ENCODE data around the gene SP110.
"Not testable (repeated sequence)": the region's sequence is repeated elsewhere in the genome, so short reads cannot be mapped to it uniquely, and the experiment has no call there.

Gene SP110

DNA sequence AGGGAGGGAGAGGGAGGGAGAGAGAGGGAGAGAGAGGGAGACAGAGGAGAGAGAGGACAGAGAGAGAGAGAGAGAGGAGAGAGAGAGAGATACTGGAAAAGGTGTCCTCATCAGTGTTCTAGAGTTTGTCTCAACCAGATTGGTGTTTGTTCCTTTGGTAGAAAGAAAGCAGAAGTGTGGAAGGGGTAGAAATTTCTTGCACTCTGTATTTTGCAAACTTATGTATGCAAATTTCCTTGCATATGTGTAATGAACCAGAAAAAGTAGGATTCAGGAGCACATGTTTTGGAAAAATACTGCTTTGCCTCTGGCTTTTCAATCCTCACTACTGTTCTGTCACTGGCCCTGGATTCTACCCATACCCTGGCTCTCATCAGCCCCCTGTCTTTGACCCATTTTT, 4.7 kb upstream of the SP110 start:
- H3K4me3 ChIP-seq (ENCODE audit: insufficient read length, low read depth), result no peak overlapping the region
- no peak for TF ChIP-seq YY1 (IDR thresholded peaks at IDR 0.05; ENCODE audit: insufficient read depth, insufficient read length)
- TF ChIP-seq ZNF274 (IDR thresholded peaks at IDR 0.05; ENCODE audit: low read depth, low read length), result no peak
- no peak for TF ChIP-seq SUZ12 (IDR thresholded peaks at IDR 0.05; ENCODE audit: extremely low read depth, insufficient read depth, insufficient read length)
- no peak for DNase-seq (ENCODE audit: low read depth, low spot score)

DNA sequence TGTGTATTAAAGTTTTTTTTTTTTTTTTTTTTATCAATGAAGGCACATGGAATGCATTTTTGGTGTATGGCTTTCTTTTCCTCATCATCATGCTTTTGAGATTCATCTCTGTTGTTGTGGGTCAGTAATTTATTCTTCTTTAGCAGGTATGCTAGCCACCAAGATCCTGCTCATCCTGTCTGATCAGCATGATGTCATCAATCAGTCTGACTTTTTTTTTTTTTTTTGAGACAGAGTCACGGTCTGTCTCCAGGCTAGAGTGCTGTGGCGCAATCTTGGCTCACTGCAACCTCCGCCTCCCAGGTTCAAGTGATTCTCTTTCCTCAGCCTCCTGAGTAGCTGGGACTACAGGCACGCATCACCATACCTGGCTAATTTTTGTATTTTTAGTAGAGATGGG, 3.0 kb upstream of the SP110 start:
- H3K9me3 ChIP-seq (ENCODE audit: insufficient read depth, low read length); H3K4me3 ChIP-seq (ENCODE audit: insufficient read length, low read depth); H3K9ac ChIP-seq (ENCODE audit: insufficient read length, low read depth); DNase-seq (ENCODE audit: low read depth, low spot score); H3K27me3 ChIP-seq (ENCODE audit: insufficient read depth, insufficient read length); H3K36me3 ChIP-seq (ENCODE audit: insufficient read depth, insufficient read length, low read length); H3K4me1 ChIP-seq (ENCODE audit: insufficient read depth, insufficient read length): not testable (repeated sequence)

More for the DNA sequence above, 4.7 kb upstream of the SP110 start:
- Histone ChIP-seq H3K4me1 (ENCODE audit: insufficient read depth, insufficient read length) (no peaks in the 10 kb centered on the region), H3K9ac (ENCODE audit: insufficient read length, low read depth) (no peak overlapping the region), H3K27me3 (ENCODE audit: insufficient read depth, insufficient read length) (no peaks in the 10 kb centered on the region), H3K9me3 (ENCODE audit: insufficient read depth, low read length) (no peaks in the 10 kb centered on the region), H3K36me3 (ENCODE audit: insufficient read depth, insufficient read length, low read length) (no peaks in the 10 kb centered on the region)

DNA sequence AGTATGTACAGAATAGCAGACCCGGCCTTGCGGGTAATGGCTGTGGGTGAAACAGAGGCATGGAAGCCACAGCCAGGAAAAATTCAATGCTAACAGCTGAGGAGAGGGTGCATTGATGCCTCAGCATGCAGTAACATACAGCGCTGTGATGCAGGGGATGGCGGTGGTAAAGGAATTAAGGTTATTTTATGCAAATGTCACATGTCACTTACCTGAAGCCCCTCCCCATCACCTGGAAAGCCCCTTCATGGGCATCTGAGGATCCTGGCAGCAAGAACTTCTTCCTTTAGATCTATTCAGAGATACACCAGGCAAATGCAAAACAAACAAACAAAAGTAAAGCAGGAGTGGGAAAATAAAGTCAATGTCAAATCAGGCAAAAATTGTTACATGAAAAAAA, 1.7 kb upstream of the SP110 start:
- no peaks in the 10 kb centered on the region for H3K9me3 ChIP-seq (ENCODE audit: insufficient read depth, low read length)
- no peaks in the 10 kb centered on the region for H3K4me1 ChIP-seq (ENCODE audit: insufficient read depth, insufficient read length)
- H3K9ac ChIP-seq (ENCODE audit: insufficient read length, low read depth), result no peak overlapping the region
- no peaks in the 10 kb centered on the region for H3K36me3 ChIP-seq (ENCODE audit: insufficient read depth, insufficient read length, low read length)
- no peaks in the 10 kb centered on the region for H3K27me3 ChIP-seq (ENCODE audit: insufficient read depth, insufficient read length)
- no peak for DNase-seq (ENCODE audit: low read depth, low spot score)
- no peak overlapping the region for H3K4me3 ChIP-seq (ENCODE audit: insufficient read length, low read depth)
- TF ChIP-seq YY1 (IDR thresholded peaks at IDR 0.05; ENCODE audit: insufficient read depth, insufficient read length), result no peak
- no peak for TF ChIP-seq ZNF274 (IDR thresholded peaks at IDR 0.05; ENCODE audit: low read depth, low read length)
- TF ChIP-seq SUZ12 (IDR thresholded peaks at IDR 0.05; ENCODE audit: extremely low read depth, insufficient read depth, insufficient read length), result no peak

DNA sequence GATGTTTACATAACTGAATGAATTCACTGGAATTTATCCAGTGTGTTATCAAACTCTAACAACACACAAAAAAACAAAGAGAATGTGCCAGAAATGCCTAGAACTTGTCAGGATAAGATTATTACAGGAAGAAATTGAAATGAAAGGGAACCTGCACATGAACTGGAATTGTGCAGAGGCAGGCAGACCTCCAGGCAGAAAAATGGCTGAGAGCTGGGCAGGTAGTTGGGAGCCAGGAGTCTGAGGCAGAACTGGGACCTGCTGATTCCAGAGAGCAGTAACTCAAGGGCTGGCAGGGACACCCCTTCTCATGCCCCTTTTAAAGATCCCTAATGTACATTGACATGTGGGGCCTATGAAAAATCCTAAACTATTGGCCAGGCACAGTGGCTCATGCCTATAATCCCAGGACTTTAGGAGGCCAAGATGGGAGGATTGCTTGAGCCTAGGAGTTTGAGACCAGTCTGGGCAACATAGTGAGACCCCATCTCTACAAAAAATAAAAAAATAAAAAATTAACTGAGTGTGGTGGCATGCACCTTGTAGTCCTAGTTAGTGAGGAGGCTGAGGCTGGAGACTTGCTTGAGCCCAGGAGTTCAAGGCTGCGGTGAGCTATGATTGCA, 674 bp upstream of the SP110 start:
- H3K36me3 ChIP-seq (ENCODE audit: insufficient read depth, insufficient read length, low read length), result no peaks in the 10 kb centered on the region
- TF ChIP-seq SUZ12 (IDR thresholded peaks at IDR 0.05; ENCODE audit: extremely low read depth, insufficient read depth, insufficient read length), result no peak
- no peak for TF ChIP-seq YY1 (IDR thresholded peaks at IDR 0.05; ENCODE audit: insufficient read depth, insufficient read length)
- no peak for TF ChIP-seq ZNF274 (IDR thresholded peaks at IDR 0.05; ENCODE audit: low read depth, low read length)
- H3K4me1 ChIP-seq (ENCODE audit: insufficient read depth, insufficient read length), result no peaks in the 10 kb centered on the region
- peak overlapping the region; percentile 41 for H3K4me3 ChIP-seq (ENCODE audit: insufficient read length, low read depth)
- H3K9me3 ChIP-seq (ENCODE audit: insufficient read depth, low read length), result no peaks in the 10 kb centered on the region
- no peak for DNase-seq (ENCODE audit: low read depth, low spot score)
- no peak overlapping the region for H3K9ac ChIP-seq (ENCODE audit: insufficient read length, low read depth)
- no peaks in the 10 kb centered on the region for H3K27me3 ChIP-seq (ENCODE audit: insufficient read depth, insufficient read length)

DNA sequence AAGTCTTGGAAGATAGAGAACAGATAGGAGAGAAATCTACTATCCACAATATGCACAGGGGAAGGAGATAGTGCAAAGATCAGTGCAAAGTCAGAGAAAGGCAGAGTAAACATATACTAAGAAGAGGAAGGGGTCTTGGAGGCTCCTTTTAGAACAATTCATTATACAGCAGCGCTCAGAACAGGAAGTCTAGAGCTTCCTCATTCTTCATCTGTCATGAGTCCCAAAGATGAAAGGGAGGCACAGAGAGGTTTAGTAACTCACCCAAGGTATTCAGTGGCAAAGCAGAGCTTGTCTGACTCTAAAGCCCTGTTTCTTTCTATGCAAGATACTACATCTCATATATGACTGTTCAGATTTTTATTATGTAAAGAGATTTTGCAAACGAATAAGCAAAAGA, 1.4 kb downstream of the SP110 start:
- Histone ChIP-seq H3K4me1 (ENCODE audit: insufficient read depth, insufficient read length) (no peaks in the 10 kb centered on the region), H3K9me3 (ENCODE audit: insufficient read depth, low read length) (no peaks in the 10 kb centered on the region), H3K4me3 (ENCODE audit: insufficient read length, low read depth) (no peak overlapping the region), H3K27me3 (ENCODE audit: insufficient read depth, insufficient read length) (no peaks in the 10 kb centered on the region), H3K36me3 (ENCODE audit: insufficient read depth, insufficient read length, low read length) (no peaks in the 10 kb centered on the region), H3K9ac (ENCODE audit: insufficient read length, low read depth) (no peak overlapping the region)
- no peak for TF ChIP-seq YY1 (IDR thresholded peaks at IDR 0.05; ENCODE audit: insufficient read depth, insufficient read length)
- no peak for TF ChIP-seq ZNF274 (IDR thresholded peaks at IDR 0.05; ENCODE audit: low read depth, low read length)
- TF ChIP-seq SUZ12 (IDR thresholded peaks at IDR 0.05; ENCODE audit: extremely low read depth, insufficient read depth, insufficient read length), result no peak
- DNase-seq (ENCODE audit: low read depth, low spot score), result no peak

DNA sequence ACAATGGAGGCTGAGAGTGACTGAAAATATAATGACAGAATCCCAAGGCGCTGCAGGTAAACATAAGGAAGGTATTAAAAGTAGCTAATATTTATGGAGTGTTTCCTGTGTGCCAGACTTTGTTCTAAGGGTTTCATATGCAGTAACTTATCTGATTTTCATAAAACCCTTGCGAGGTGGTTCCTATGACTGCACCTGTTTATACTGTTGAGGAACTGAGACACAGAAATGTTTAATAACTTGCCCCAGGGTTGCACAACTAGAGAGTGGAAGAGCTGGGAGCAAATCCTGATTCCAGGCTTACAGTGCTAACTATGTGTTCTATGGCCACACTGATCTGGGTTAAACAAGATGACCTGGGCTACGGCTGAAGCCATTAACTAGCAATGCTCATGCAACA, 2.4 kb downstream of the SP110 start:
- Histone ChIP-seq H3K27me3 (ENCODE audit: insufficient read depth, insufficient read length) (no peaks in the 10 kb centered on the region), H3K4me1 (ENCODE audit: insufficient read depth, insufficient read length) (no peaks in the 10 kb centered on the region), H3K9me3 (ENCODE audit: insufficient read depth, low read length) (no peaks in the 10 kb centered on the region), H3K4me3 (ENCODE audit: insufficient read length, low read depth) (no peak overlapping the region), H3K9ac (ENCODE audit: insufficient read length, low read depth) (no peak overlapping the region), H3K36me3 (ENCODE audit: insufficient read depth, insufficient read length, low read length) (peaks cover 5% of the 10 kb centered on the region)
- TF ChIP-seq ZNF274 (IDR thresholded peaks at IDR 0.05; ENCODE audit: low read depth, low read length) (no peak), YY1 (IDR thresholded peaks at IDR 0.05; ENCODE audit: insufficient read depth, insufficient read length) (no peak), SUZ12 (IDR thresholded peaks at IDR 0.05; ENCODE audit: extremely low read depth, insufficient read depth, insufficient read length) (no peak)
- DNase-seq (ENCODE audit: low read depth, low spot score), result no peak

DNA sequence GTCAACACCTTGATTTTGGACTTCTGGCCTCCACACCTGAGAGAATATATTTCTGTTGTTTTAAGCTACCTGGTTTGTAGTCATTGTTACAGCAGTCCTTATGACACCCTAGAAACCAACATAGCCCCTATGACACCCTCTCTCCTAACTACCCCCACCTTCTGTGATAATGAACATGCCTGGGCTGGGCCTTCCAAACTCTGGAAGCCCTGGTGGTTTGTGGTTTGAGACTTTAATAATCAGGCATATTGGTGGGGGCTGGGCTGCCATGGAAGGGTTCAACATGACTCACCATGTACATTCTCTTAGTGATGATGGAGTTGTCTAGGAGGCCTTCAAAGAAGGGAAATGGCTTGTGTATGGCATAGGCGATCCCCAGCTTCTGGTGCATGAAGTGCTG, 3.3 kb downstream of the SP110 start:
- H3K9me3 ChIP-seq (ENCODE audit: insufficient read depth, low read length), result no peaks in the 10 kb centered on the region
- no peak overlapping the region for H3K4me3 ChIP-seq (ENCODE audit: insufficient read length, low read depth)
- no peaks in the 10 kb centered on the region for H3K4me1 ChIP-seq (ENCODE audit: insufficient read depth, insufficient read length)
- no peak overlapping the region for H3K9ac ChIP-seq (ENCODE audit: insufficient read length, low read depth)
- DNase-seq (ENCODE audit: low read depth, low spot score), result no peak
- H3K36me3 ChIP-seq (ENCODE audit: insufficient read depth, insufficient read length, low read length), result peaks cover 13% of the 10 kb centered on the region
- TF ChIP-seq SUZ12 (IDR thresholded peaks at IDR 0.05; ENCODE audit: extremely low read depth, insufficient read depth, insufficient read length) (no peak), ZNF274 (IDR thresholded peaks at IDR 0.05; ENCODE audit: low read depth, low read length) (no peak), YY1 (IDR thresholded peaks at IDR 0.05; ENCODE audit: insufficient read depth, insufficient read length) (no peak)
- H3K27me3 ChIP-seq (ENCODE audit: insufficient read depth, insufficient read length), result no peaks in the 10 kb centered on the region

Data from NT2/D1 (cell line).